A549 treated with DMSO at 1 μM for 4 hours (cell line): ENCODE measurements around the gene GSPT1. TPM values are rescaled to one million over a fixed set of nuclear protein-coding genes. Genes with fewer than 3 reads are reported as not detected.

Experiments
- total RNA-seq: library from RNA; stranded (reverse); fragments of 200-300 nt; extraction: Qiagen RNA extraction; gene quantifications from 5 replicates; pipeline ENCODE4 v1.2.3, GENCODE V29; 2022; ENCODE audit warnings: low read depth

The GSPT1 gene
- 196 to 218 TPM (median 202 TPM) in 5 replicates for total RNA-seq

GRCh38 chr16:11915644-11916523 is at the start of gene GSPT1:
Gene GSPT1 (minus strand): TSS chr16:11915956. CDS start chr16:11915720, 236 bp downstream.

GRCh38 chr16:11964761-11965551 is 49.2 kb upstream of the GSPT1 start, which contains the start of gene TNFRSF17:
Gene TNFRSF17 (plus strand): TSS chr16:11965210. CDS start chr16:11965325, 115 bp downstream.

GRCh38 chr16:11941945-11942344 is 26.2 kb upstream of the GSPT1 start, which contains the start of gene NPIPB2:
Gene NPIPB2 (minus strand): TSS chr16:11942045. CDS start chr16:11942045, 0 bp downstream.

GRCh38 chr16:11851294-11852091 is 64.3 kb downstream of the GSPT1 start, which contains the start of gene RSL1D1:
Gene RSL1D1 (minus strand): TSS chr16:11851542. CDS start chr16:11851512, 30 bp downstream.

Other genes starting within 250 kb of the GSPT1 start
- gene SNN, start 247.5 kb downstream of the GSPT1 start, total RNA-seq = 8.4 to 9.7 TPM (median 8.8 TPM) in 5 replicates
- gene TXNDC11, start 173.1 kb downstream of the GSPT1 start, total RNA-seq = 35.1 to 40.1 TPM (median 37.7 TPM) in 5 replicates
- 24.7 to 31.3 TPM (median 26.8 TPM) in 5 replicates for gene ZC3H7A, start 118.7 kb downstream of the GSPT1 start, total RNA-seq
- gene RSL1D1, start 64.4 kb downstream of the GSPT1 start, total RNA-seq = 222 to 272 TPM (median 265 TPM) in 5 replicates
- gene NPIPB2, start 26.1 kb upstream of the GSPT1 start, total RNA-seq = 2.1 to 4.8 TPM (median 4.4 TPM) in 5 replicates
- not detected in 5 replicates for gene TNFRSF17, start 49.3 kb upstream of the GSPT1 start, total RNA-seq
- 2.1 to 3.5 TPM (median 2.8 TPM) in 5 replicates for gene SNX29, start 60.8 kb upstream of the GSPT1 start, total RNA-seq